H9 (cell line): ENCODE data around the gene AVEN. TPM values are rescaled to one million over a fixed set of nuclear protein-coding genes. Genes with fewer than 3 reads are reported as not detected.

Source experiments
- DNase-seq: peaks from one replicate; pipeline ENCODE4 v3.0.0-alpha.2; 2017
- H2AFZ ChIP-seq: one replicate; pipeline ENCODE4 v1.6.1; 2013; ENCODE audit warnings: mild to moderate bottlenecking, low read length, control low read depth, moderate library complexity
- H2AK5ac ChIP-seq: 2 replicates; pipeline ENCODE4 v1.6.1; 2013; ENCODE audit warnings: low read length, control low read depth, mixed read lengths; ENCODE audit not compliant: insufficient read length
- H2BK120ac ChIP-seq: one replicate; pipeline ENCODE4 v1.6.1; 2013; ENCODE audit warnings: low read depth, mild to moderate bottlenecking, low read length, control low read depth, inconsistent platforms; ENCODE audit not compliant: poor library complexity, severe bottlenecking
- H2BK12ac ChIP-seq: 2 replicates; pipeline ENCODE4 v1.6.1; 2013; ENCODE audit warnings: low read length, control low read depth, mixed read lengths, low read depth; ENCODE audit not compliant: insufficient read length
- H2BK15ac ChIP-seq: 2 replicates; pipeline ENCODE4 v1.6.1; 2013; ENCODE audit warnings: low read depth, low read length, control low read depth
- H2BK20ac ChIP-seq: one replicate; pipeline ENCODE4 v1.6.1; 2013; ENCODE audit warnings: low read depth, mild to moderate bottlenecking, low read length, control low read depth, inconsistent platforms; ENCODE audit not compliant: poor library complexity, severe bottlenecking
- H2BK5ac ChIP-seq: 2 replicates; pipeline ENCODE4 v1.6.1; 2013; ENCODE audit warnings: low read length, control low read depth, mixed read lengths; ENCODE audit not compliant: insufficient read length
- H3K14ac ChIP-seq: 2 replicates; pipeline ENCODE4 v1.6.1; 2013; ENCODE audit warnings: low read length, control low read depth; ENCODE audit not compliant: insufficient read depth
- H3K18ac ChIP-seq: 2 replicates; pipeline ENCODE4 v1.6.1; 2013; ENCODE audit warnings: low read depth, mild to moderate bottlenecking, mixed read lengths, low read length, control low read depth; ENCODE audit not compliant: insufficient read length
- H3K23ac ChIP-seq: 2 replicates; pipeline ENCODE4 v1.6.1; 2013; ENCODE audit warnings: low read length, control low read depth, mixed read lengths, low read depth; ENCODE audit not compliant: insufficient read length
- H3K23me2 ChIP-seq: 2 replicates; pipeline ENCODE4 v1.6.1; 2013; ENCODE audit warnings: low read depth, mild to moderate bottlenecking, mixed read lengths, low read length, control low read depth; ENCODE audit not compliant: insufficient read length, poor library complexity, severe bottlenecking
- H3K27ac ChIP-seq: 2 replicates; pipeline ENCODE4 v1.5.1; 2013; ENCODE audit warnings: low read length, control low read depth, mixed read lengths, low read depth; ENCODE audit not compliant: insufficient read length
- H3K27me3 ChIP-seq: 2 replicates; pipeline ENCODE4 v1.6.1; 2013; ENCODE audit warnings: low read length, control low read depth, inconsistent platforms; ENCODE audit not compliant: insufficient read depth
- H3K4ac ChIP-seq: 2 replicates; pipeline ENCODE4 v1.6.1; 2013; ENCODE audit warnings: low read depth, mild to moderate bottlenecking, control low read depth, inconsistent platforms, low read length, moderate library complexity
- H3K4me1 ChIP-seq: 2 replicates; pipeline ENCODE4 v1.6.1; 2013; ENCODE audit warnings: low read length, control low read depth, inconsistent platforms; ENCODE audit not compliant: insufficient read depth
- H3K4me2 ChIP-seq: 2 replicates; pipeline ENCODE4 v1.6.1; 2013; ENCODE audit warnings: low read length, control low read depth, mixed read lengths; ENCODE audit not compliant: insufficient read length, insufficient read depth
- H3K56ac ChIP-seq: 2 replicates; pipeline ENCODE4 v1.6.1; 2013; ENCODE audit warnings: low read depth, mild to moderate bottlenecking, mixed read lengths, low read length, control low read depth; ENCODE audit not compliant: insufficient read length
- H3K79me1 ChIP-seq: 2 replicates; pipeline ENCODE4 v1.6.1; 2013; ENCODE audit warnings: low read depth, mild to moderate bottlenecking, moderate library complexity, low read length, control low read depth, inconsistent platforms; ENCODE audit not compliant: insufficient read depth, poor library complexity, severe bottlenecking
- H3K79me2 ChIP-seq: 2 replicates; pipeline ENCODE4 v1.6.1; 2013; ENCODE audit warnings: low read length, control low read depth, inconsistent platforms; ENCODE audit not compliant: insufficient read depth
- H3K9ac ChIP-seq: 2 replicates; pipeline ENCODE4 v1.6.1; 2013; ENCODE audit warnings: low read length, control low read depth, mixed read lengths; ENCODE audit not compliant: insufficient read length; ENCODE audit errors: extremely low read depth
- H3K9me3 ChIP-seq: one replicate; pipeline ENCODE4 v1.6.1; 2013; ENCODE audit warnings: low read depth, low read length, inconsistent platforms; ENCODE audit not compliant: control insufficient read depth
- H3T11ph ChIP-seq: one replicate; pipeline ENCODE4 v1.6.1; 2013; ENCODE audit warnings: mild to moderate bottlenecking, low read length, control low read depth, inconsistent platforms
- H4K20me1 ChIP-seq: one replicate; pipeline ENCODE4 v1.6.1; 2013; ENCODE audit not compliant: control insufficient read depth, insufficient read length, insufficient read depth
- H4K5ac ChIP-seq: 2 replicates; pipeline ENCODE4 v1.6.1; 2013; ENCODE audit warnings: low read depth, mild to moderate bottlenecking, mixed read lengths, low read length, control low read depth; ENCODE audit not compliant: insufficient read length
- H4K8ac ChIP-seq: replicated peaks from 2 replicates; pipeline ENCODE4 v1.6.1; 2013; ENCODE audit warnings: low read length, control low read depth, mixed read lengths, low read depth; ENCODE audit not compliant: insufficient read length
- H4K91ac ChIP-seq: 2 replicates; pipeline ENCODE4 v1.6.1; 2013; ENCODE audit warnings: low read depth, mild to moderate bottlenecking, moderate library complexity, mixed read lengths, low read length, control low read depth; ENCODE audit not compliant: insufficient read length
- H3K27ac Mint-ChIP-seq, 3 experiments: 2 replicates in 2 of 3; 3 replicates in 1 of 3; pipeline ENCODE4 v1.8.0; 2020 to 2021; ENCODE audit warnings: mixed read lengths in 3 of 3, mild to moderate bottlenecking in 1 of 3, moderate library complexity in 1 of 3
- H3K27me3 Mint-ChIP-seq: 2 replicates; pipeline ENCODE4 v1.8.0; 2021; ENCODE audit warnings: low read depth, mild to moderate bottlenecking, moderate library complexity, mixed read lengths
- H3K36me3 Mint-ChIP-seq, 3 experiments: 2 replicates in 2 of 3; 3 replicates in 1 of 3; pipeline ENCODE4 v1.8.0; 2020 to 2021; ENCODE audit warnings: low read depth in 3 of 3, mixed read lengths in 3 of 3; ENCODE audit not compliant: insufficient read depth in 1 of 3
- H3K4me1 Mint-ChIP-seq, 2 experiments: 2 replicates each; pipeline ENCODE4 v1.8.0; 2020; ENCODE audit warnings: mixed read lengths in 2 of 2
- H3K4me3 Mint-ChIP-seq, 2 experiments: 2 replicates in 1 of 2; 3 replicates in 1 of 2; pipeline ENCODE4 v1.8.0; 2020 to 2021; ENCODE audit warnings: mild to moderate bottlenecking in 2 of 2, mixed read lengths in 2 of 2, moderate library complexity in 1 of 2
- H3K9me3 Mint-ChIP-seq, 2 experiments: 2 replicates in 1 of 2; 3 replicates in 1 of 2; pipeline ENCODE4 v1.8.0; 2020; ENCODE audit warnings: mild to moderate bottlenecking in 2 of 2, mixed read lengths in 2 of 2, moderate library complexity in 1 of 2
- CTCF ChIP-seq: fragments of 200-600 bp; sonication (generic); conservative IDR thresholded peaks from 3 replicates; pipeline ENCODE4 v1.8.0; 2021; ENCODE audit warnings: antibody characterized with exemption, mild to moderate bottlenecking
- WGBS: extraction: QIAGEN DNeasy Blood & Tissue Kit; methylation state at CpG from one replicate; pipeline ENCODE4 v1.1.7; 2013; ENCODE audit warnings: missing lambda C conversion rate, low lambda C conversion rate, mixed read lengths; ENCODE audit not compliant: insufficient read length; ENCODE audit errors: extremely low coverage; 5-methylcytosine and 5-hydroxymethylcytosine counted together
- total RNA-seq: library from RNA; stranded (reverse); gene quantifications from 2 replicates; pipeline ENCODE4 v1.2.1, GENCODE V29; 2021

AVEN gene
- total RNA-seq, 1 experiment from 2014 or later = 16.1 TPM

- Histone ChIP-seq H3K27me3 (no peaks in the 10 kb centered on the region), H3K14ac (no peak overlapping the region), H3K23ac (no peak overlapping the region), H2BK20ac (no peak overlapping the region), H3K4me1 (no peaks in the 10 kb centered on the region), H3T11ph (no peak overlapping the region), H3K9ac (no peak overlapping the region), H2BK15ac (no peak overlapping the region), H2AK5ac (no peak overlapping the region), H2BK5ac (no peak overlapping the region), H3K79me2 (no peaks in the 10 kb centered on the region), H3K56ac (no peak overlapping the region), H3K4ac (no peak overlapping the region), H4K91ac (no peak overlapping the region), H3K18ac (no peak overlapping the region), H4K5ac (no peak overlapping the region), H4K20me1 (no peaks in the 10 kb centered on the region), H3K9me3 (no peaks in the 10 kb centered on the region), H3K27ac (no peak overlapping the region), H3K23me2 (no peaks in the 10 kb centered on the region), H3K79me1 (no peaks in the 10 kb centered on the region), H2BK120ac (no peak overlapping the region), H3K4me2 (no peak overlapping the region), H2BK12ac (no peak overlapping the region), H4K8ac (no peak overlapping the region), H2AFZ (no peak overlapping the region)
- H3K27me3 Mint-ChIP-seq = no peaks in the 10 kb centered on the region
- no peak overlapping the region for H3K4me3 Mint-ChIP-seq
- DNase-seq = no peak
- no peaks in the 10 kb centered on the region for H3K4me1 Mint-ChIP-seq
- no peak for TF ChIP-seq CTCF
- WGBS = no CpG with 5 or more reads among the region's 7 CpGs
- H3K9me3 Mint-ChIP-seq = no peaks in the 10 kb centered on the region
- H3K36me3 Mint-ChIP-seq = no peaks in the 10 kb centered on the region
- no peak overlapping the region for H3K27ac Mint-ChIP-seq
Observed at GRCh38 chr15:33959844-33960548, 79.0 kb downstream of the AVEN start.
